GM23338 (cell line): ENCODE results near the gene UGT1A3. TPM values are rescaled to one million over a fixed set of nuclear protein-coding genes. Genes with fewer than 3 reads are reported as not detected.

ENCODE experiments used
- ATAC-seq: fragments of 200-7000 bp; cut with Tn5 transposase; 3 replicates; pipeline ENCODE4 v1.9.1; 2020
- DNase-seq: peaks from one replicate; pipeline ENCODE4 v3.0.0-alpha.2; 2015; ENCODE audit warnings: low spot score
- H2AFZ ChIP-seq: fragments of 200-600 bp; sonication (generic); 2 replicates; pipeline ENCODE4 v1.8.0; 2016; ENCODE audit warnings: antibody characterized with exemption, mild to moderate bottlenecking, moderate library complexity
- H3F3A ChIP-seq: fragments of 200-600 bp; sonication (generic); replicated peaks from 2 replicates; pipeline ENCODE4 v1.8.0; 2017; ENCODE audit warnings: antibody characterized with exemption, mixed run types, low read depth
- H3K27ac ChIP-seq: fragments of 200-600 bp; sonication (generic); 2 replicates; pipeline ENCODE4 v1.6.1; 2016; ENCODE audit warnings: low read depth
- H3K27me3 ChIP-seq: fragments of 200-600 bp; sonication (generic); 2 replicates; pipeline ENCODE4 v1.8.0; 2016; ENCODE audit warnings: mild to moderate bottlenecking, mixed run types, moderate library complexity; ENCODE audit not compliant: insufficient read depth
- H3K36me3 ChIP-seq: fragments of 200-600 bp; sonication (generic); 2 replicates; pipeline ENCODE4 v1.8.0; 2016; ENCODE audit warnings: mild to moderate bottlenecking; ENCODE audit not compliant: insufficient read depth
- H3K4me1 ChIP-seq: fragments of 200-600 bp; sonication (generic); 2 replicates; pipeline ENCODE4 v1.8.0; 2016; ENCODE audit warnings: mild to moderate bottlenecking, moderate library complexity; ENCODE audit not compliant: insufficient read depth
- H3K4me2 ChIP-seq: fragments of 200-600 bp; sonication (generic); 2 replicates; pipeline ENCODE4 v1.7.1; 2017; ENCODE audit warnings: mixed run types
- H3K4me3 ChIP-seq: fragments of 200-600 bp; sonication (generic); 2 replicates; pipeline ENCODE4 v1.6.1; 2016; ENCODE audit warnings: mixed run types
- H3K79me2 ChIP-seq: fragments of 200-600 bp; sonication (generic); replicated peaks from 2 replicates; pipeline ENCODE4 v1.8.0; 2017; ENCODE audit warnings: mild to moderate bottlenecking; ENCODE audit not compliant: insufficient read depth
- H3K9me2 ChIP-seq: fragments of 200-600 bp; sonication (generic); 2 replicates; pipeline ENCODE4 v1.8.0; 2017; ENCODE audit not compliant: insufficient read depth
- H4K20me1 ChIP-seq: fragments of 200-600 bp; sonication (generic); replicated peaks from 2 replicates; pipeline ENCODE4 v1.8.0; 2017; ENCODE audit warnings: mild to moderate bottlenecking; ENCODE audit not compliant: insufficient read depth
- H3K27ac Mint-ChIP-seq: 2 replicates; pipeline ENCODE4 v1.8.0; 2020; ENCODE audit warnings: inconsistent platforms, mild to moderate bottlenecking, moderate library complexity, mixed read lengths
- H3K27me3 Mint-ChIP-seq: 3 replicates; pipeline ENCODE4 v1.8.0; 2022; ENCODE audit warnings: low read depth, mild to moderate bottlenecking, moderate library complexity, mixed read lengths, inconsistent platforms; ENCODE audit not compliant: insufficient read depth, poor library complexity
- H3K36me3 Mint-ChIP-seq: 3 replicates; pipeline ENCODE4 v1.8.0; 2021; ENCODE audit warnings: low read depth, mild to moderate bottlenecking, inconsistent platforms, moderate library complexity, mixed read lengths
- H3K4me1 Mint-ChIP-seq: 3 replicates; pipeline ENCODE4 v1.8.0; 2020; ENCODE audit warnings: mild to moderate bottlenecking, inconsistent platforms, mixed read lengths
- H3K4me3 Mint-ChIP-seq: 3 replicates; pipeline ENCODE4 v1.8.0; 2021; ENCODE audit warnings: moderate library complexity, mild to moderate bottlenecking, inconsistent platforms, mixed read lengths
- H3K9me3 Mint-ChIP-seq: 3 replicates; pipeline ENCODE4 v1.8.0; 2020; ENCODE audit warnings: moderate library complexity, mild to moderate bottlenecking, inconsistent platforms, mixed read lengths
- CREB1 ChIP-seq: fragments of 250-450 bp; sonication (Bioruptor Pico); IDR thresholded peaks from 2 replicates; pipeline ENCODE4 v1.5.0; 2020; ENCODE audit warnings: low read depth, mild to moderate bottlenecking, moderate library complexity
- EZH2 ChIP-seq: fragments of 200-600 bp; sonication (generic); IDR thresholded peaks from one replicate; pipeline ENCODE4 v1.8.0; 2017; ENCODE audit warnings: antibody characterized with exemption, mild to moderate bottlenecking, low read depth; ENCODE audit not compliant: unreplicated experiment
- EZH2phosphoT487 ChIP-seq: fragments of 200-600 bp; sonication (generic); IDR thresholded peaks from one replicate; pipeline ENCODE4 v1.8.1; 2018; ENCODE audit warnings: antibody characterized with exemption; ENCODE audit not compliant: unreplicated experiment
- JUNB ChIP-seq: IDR thresholded peaks from one replicate; pipeline ENCODE4 v1.6.1; 2016; ENCODE audit warnings: antibody characterized with exemption; ENCODE audit not compliant: unreplicated experiment
- NANOG ChIP-seq: IDR thresholded peaks from 2 replicates; pipeline ENCODE4 v1.6.1; 2016; ENCODE audit warnings: antibody characterized with exemption, borderline replicate concordance
- POLR2AphosphoS5 ChIP-seq: IDR thresholded peaks from 2 replicates; pipeline ENCODE4 v1.6.1; 2016; ENCODE audit warnings: antibody characterized with exemption, low read depth
- STAT1 ChIP-seq: IDR thresholded peaks from one replicate; pipeline ENCODE4 v1.6.1; 2016; ENCODE audit warnings: antibody characterized with exemption; ENCODE audit not compliant: unreplicated experiment
- ZNF114 ChIP-seq: fragments of 250-450 bp; sonication (Bioruptor Pico); IDR thresholded peaks from 2 replicates; pipeline ENCODE4 v1.5.0; 2020; ENCODE audit warnings: mild to moderate bottlenecking, moderate library complexity
- ZNF331 ChIP-seq: fragments of 250-450 bp; sonication (Bioruptor Pico); IDR thresholded peaks from 2 replicates; pipeline ENCODE4 v1.5.0; 2020; ENCODE audit warnings: low read depth, mild to moderate bottlenecking, moderate library complexity
- polyA plus RNA-seq: library from polyadenylated mRNA; unstranded; fragments of >200 nt; fragmentation: Nextera tagmentation; extraction: Ambion mirVana; gene quantifications from 2 replicates; pipeline ENCODE4 v1.2.1, GENCODE V29; 2016
- total RNA-seq: library from RNA; depleted of rRNA; stranded (reverse); fragments of >200 nt; shearing (Covaris generic); gene quantifications from 2 replicates; pipeline ENCODE4 v1.2.3, GENCODE V29; 2014
- TF ChIP-seq, protein P1 (sequence below): fragments of 250-450 bp; sonication (Bioruptor Pico); IDR thresholded peaks from 2 replicates; pipeline ENCODE4 v1.5.0; 2020; ENCODE audit warnings: mild to moderate bottlenecking, moderate library complexity
- TF ChIP-seq, protein P2 (sequence below): IDR thresholded peaks from 2 replicates; pipeline ENCODE4 v1.6.1; 2016; ENCODE audit warnings: antibody characterized with exemption
- TF ChIP-seq, protein P3 (sequence below): IDR thresholded peaks from one replicate; pipeline ENCODE4 v1.6.1; 2018; ENCODE audit warnings: antibody characterized with exemption; ENCODE audit not compliant: unreplicated experiment
- TF ChIP-seq, protein P4 (sequence below), 2 experiments: fragments of 200-600 bp in 1 of 2; sonication (generic) in 1 of 2; conservative IDR thresholded peaks; 2 replicates each; pipeline versions ENCODE4 v1.5.1 to v1.6.1; 2016 to 2017; ENCODE audit warnings: antibody characterized with exemption in 2 of 2, low read depth in 2 of 2, mild to moderate bottlenecking in 2 of 2, moderate library complexity in 1 of 2

Gene UGT1A3
- total and polyA plus RNA-seq, 2 experiments from 2014 or later: not detected

DNA sequence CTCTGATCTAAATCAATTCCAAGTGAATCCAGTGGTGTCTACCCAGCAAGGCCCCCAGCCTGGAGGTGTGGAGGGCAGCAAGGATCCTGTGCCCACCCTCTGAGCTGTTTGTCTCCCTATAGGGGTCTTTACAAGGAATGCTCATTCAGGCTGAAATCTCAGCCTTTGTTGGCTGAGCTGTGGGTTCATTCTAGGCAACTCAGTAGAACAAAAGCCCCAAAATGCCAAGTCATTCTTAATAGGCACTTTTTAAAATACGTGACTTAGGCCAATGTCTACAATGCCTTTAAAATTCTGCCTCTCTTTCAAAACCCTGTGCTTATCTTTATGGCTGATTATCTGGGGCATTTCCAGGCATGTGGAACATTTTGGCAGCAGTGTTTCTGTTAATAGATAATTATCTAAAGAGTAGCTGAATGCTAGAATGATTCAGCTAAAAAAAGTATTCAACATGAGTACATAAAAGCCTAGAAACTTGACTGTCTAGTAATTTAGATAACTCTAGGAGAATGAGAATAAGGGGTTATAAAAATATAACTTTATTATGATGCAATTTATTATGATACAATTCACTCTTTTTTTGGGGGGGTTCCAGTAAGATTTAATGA is 28.7 kb upstream of the UGT1A3 start:
- H3K4me1 ChIP-seq: 0 out of 2 replicates have a peak, but pooled peaks cover 5% of the 10 kb centered on the region
- DNase-seq (peak; percentile 23), ATAC-seq (peak; percentile 83)
- TF ChIP-seq NANOG (no peak), EZH2phosphoT487 (no peak), ZNF114 (CRISPR knock-in tag) (no peak), STAT1 (no peak), EZH2 (no peak), CREB1 (CRISPR knock-in tag) (no peak), JUNB (no peak), POLR2AphosphoS5 (no peak), ZNF331 (CRISPR knock-in tag) (no peak)
- TF ChIP-seq, protein P1, sequence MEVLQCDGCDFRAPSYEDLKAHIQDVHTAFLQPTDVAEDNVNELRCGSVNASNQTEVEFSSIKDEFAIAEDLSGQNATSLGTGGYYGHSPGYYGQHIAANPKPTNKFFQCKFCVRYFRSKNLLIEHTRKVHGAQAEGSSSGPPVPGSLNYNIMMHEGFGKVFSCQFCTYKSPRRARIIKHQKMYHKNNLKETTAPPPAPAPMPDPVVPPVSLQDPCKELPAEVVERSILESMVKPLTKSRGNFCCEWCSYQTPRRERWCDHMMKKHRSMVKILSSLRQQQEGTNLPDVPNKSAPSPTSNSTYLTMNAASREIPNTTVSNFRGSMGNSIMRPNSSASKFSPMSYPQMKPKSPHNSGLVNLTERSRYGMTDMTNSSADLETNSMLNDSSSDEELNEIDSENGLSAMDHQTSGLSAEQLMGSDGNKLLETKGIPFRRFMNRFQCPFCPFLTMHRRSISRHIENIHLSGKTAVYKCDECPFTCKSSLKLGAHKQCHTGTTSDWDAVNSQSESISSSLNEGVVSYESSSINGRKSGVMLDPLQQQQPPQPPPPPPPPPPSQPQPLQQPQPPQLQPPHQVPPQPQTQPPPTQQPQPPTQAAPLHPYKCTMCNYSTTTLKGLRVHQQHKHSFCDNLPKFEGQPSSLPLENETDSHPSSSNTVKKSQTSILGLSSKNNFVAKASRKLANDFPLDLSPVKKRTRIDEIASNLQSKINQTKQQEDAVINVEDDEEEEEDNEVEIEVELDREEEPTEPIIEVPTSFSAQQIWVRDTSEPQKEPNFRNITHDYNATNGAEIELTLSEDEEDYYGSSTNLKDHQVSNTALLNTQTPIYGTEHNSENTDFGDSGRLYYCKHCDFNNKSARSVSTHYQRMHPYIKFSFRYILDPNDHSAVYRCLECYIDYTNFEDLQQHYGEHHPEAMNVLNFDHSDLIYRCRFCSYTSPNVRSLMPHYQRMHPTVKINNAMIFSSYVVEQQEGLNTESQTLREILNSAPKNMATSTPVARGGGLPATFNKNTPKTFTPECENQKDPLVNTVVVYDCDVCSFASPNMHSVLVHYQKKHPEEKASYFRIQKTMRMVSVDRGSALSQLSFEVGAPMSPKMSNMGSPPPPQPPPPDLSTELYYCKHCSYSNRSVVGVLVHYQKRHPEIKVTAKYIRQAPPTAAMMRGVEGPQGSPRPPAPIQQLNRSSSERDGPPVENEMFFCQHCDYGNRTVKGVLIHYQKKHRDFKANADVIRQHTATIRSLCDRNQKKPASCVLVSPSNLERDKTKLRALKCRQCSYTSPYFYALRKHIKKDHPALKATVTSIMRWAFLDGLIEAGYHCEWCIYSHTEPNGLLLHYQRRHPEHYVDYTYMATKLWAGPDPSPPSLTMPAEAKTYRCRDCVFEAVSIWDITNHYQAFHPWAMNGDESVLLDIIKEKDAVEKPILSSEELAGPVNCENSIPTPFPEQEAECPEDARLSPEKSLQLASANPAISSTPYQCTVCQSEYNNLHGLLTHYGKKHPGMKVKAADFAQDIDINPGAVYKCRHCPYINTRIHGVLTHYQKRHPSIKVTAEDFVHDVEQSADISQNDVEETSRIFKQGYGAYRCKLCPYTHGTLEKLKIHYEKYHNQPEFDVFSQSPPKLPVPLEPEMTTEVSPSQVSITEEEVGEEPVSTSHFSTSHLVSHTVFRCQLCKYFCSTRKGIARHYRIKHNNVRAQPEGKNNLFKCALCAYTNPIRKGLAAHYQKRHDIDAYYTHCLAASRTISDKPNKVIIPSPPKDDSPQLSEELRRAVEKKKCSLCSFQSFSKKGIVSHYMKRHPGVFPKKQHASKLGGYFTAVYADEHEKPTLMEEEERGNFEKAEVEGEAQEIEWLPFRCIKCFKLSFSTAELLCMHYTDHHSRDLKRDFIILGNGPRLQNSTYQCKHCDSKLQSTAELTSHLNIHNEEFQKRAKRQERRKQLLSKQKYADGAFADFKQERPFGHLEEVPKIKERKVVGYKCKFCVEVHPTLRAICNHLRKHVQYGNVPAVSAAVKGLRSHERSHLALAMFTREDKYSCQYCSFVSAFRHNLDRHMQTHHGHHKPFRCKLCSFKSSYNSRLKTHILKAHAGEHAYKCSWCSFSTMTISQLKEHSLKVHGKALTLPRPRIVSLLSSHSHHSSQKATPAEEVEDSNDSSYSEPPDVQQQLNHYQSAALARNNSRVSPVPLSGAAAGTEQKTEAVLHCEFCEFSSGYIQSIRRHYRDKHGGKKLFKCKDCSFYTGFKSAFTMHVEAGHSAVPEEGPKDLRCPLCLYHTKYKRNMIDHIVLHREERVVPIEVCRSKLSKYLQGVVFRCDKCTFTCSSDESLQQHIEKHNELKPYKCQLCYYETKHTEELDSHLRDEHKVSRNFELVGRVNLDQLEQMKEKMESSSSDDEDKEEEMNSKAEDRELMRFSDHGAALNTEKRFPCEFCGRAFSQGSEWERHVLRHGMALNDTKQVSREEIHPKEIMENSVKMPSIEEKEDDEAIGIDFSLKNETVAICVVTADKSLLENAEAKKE (CRISPR knock-in tag): no peak
- TF ChIP-seq, protein P2, sequence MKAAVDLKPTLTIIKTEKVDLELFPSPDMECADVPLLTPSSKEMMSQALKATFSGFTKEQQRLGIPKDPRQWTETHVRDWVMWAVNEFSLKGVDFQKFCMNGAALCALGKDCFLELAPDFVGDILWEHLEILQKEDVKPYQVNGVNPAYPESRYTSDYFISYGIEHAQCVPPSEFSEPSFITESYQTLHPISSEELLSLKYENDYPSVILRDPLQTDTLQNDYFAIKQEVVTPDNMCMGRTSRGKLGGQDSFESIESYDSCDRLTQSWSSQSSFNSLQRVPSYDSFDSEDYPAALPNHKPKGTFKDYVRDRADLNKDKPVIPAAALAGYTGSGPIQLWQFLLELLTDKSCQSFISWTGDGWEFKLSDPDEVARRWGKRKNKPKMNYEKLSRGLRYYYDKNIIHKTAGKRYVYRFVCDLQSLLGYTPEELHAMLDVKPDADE: no peak
- TF ChIP-seq, protein P3, sequence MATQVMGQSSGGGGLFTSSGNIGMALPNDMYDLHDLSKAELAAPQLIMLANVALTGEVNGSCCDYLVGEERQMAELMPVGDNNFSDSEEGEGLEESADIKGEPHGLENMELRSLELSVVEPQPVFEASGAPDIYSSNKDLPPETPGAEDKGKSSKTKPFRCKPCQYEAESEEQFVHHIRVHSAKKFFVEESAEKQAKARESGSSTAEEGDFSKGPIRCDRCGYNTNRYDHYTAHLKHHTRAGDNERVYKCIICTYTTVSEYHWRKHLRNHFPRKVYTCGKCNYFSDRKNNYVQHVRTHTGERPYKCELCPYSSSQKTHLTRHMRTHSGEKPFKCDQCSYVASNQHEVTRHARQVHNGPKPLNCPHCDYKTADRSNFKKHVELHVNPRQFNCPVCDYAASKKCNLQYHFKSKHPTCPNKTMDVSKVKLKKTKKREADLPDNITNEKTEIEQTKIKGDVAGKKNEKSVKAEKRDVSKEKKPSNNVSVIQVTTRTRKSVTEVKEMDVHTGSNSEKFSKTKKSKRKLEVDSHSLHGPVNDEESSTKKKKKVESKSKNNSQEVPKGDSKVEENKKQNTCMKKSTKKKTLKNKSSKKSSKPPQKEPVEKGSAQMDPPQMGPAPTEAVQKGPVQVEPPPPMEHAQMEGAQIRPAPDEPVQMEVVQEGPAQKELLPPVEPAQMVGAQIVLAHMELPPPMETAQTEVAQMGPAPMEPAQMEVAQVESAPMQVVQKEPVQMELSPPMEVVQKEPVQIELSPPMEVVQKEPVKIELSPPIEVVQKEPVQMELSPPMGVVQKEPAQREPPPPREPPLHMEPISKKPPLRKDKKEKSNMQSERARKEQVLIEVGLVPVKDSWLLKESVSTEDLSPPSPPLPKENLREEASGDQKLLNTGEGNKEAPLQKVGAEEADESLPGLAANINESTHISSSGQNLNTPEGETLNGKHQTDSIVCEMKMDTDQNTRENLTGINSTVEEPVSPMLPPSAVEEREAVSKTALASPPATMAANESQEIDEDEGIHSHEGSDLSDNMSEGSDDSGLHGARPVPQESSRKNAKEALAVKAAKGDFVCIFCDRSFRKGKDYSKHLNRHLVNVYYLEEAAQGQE: no peak
- TF ChIP-seq, protein P4, sequence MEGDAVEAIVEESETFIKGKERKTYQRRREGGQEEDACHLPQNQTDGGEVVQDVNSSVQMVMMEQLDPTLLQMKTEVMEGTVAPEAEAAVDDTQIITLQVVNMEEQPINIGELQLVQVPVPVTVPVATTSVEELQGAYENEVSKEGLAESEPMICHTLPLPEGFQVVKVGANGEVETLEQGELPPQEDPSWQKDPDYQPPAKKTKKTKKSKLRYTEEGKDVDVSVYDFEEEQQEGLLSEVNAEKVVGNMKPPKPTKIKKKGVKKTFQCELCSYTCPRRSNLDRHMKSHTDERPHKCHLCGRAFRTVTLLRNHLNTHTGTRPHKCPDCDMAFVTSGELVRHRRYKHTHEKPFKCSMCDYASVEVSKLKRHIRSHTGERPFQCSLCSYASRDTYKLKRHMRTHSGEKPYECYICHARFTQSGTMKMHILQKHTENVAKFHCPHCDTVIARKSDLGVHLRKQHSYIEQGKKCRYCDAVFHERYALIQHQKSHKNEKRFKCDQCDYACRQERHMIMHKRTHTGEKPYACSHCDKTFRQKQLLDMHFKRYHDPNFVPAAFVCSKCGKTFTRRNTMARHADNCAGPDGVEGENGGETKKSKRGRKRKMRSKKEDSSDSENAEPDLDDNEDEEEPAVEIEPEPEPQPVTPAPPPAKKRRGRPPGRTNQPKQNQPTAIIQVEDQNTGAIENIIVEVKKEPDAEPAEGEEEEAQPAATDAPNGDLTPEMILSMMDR (conservative IDR thresholded peaks at IDR 0.05; ENCODE audit: low read depth in 2 of 2): no peak
- H3K4me2 ChIP-seq: no peak overlapping the region
- H3K9me3 Mint-ChIP-seq: no peaks in the 10 kb centered on the region
- no peak overlapping the region for H3K27ac ChIP-seq
- peak overlapping the region; percentile 81; the same call in 1 of the 2 replicates for H2AFZ ChIP-seq
- H3K36me3 ChIP-seq: no peaks in the 10 kb centered on the region
- no peaks in the 10 kb centered on the region for H3F3A ChIP-seq
- no peaks in the 10 kb centered on the region for H3K9me2 ChIP-seq
- H3K27ac Mint-ChIP-seq: peak overlapping the region; percentile 93
- H3K4me3 Mint-ChIP-seq: no peak overlapping the region
- H3K36me3 Mint-ChIP-seq: no peaks in the 10 kb centered on the region
- no peaks in the 10 kb centered on the region for H3K79me2 ChIP-seq
- H4K20me1 ChIP-seq: no peaks in the 10 kb centered on the region
- H3K4me3 ChIP-seq: no peak overlapping the region
- peaks cover 5% of the 10 kb centered on the region; the same call in 2 of the 3 replicates for H3K4me1 Mint-ChIP-seq
- no peaks in the 10 kb centered on the region for H3K27me3 Mint-ChIP-seq
- H3K27me3 ChIP-seq: no peaks in the 10 kb centered on the region
